K562 (cell line): ENCODE measurements around the gene FBXL13. TPM values are rescaled to one million over a fixed set of nuclear protein-coding genes. Genes with fewer than 3 reads are reported as not detected.

Experiments
- C11orf30 ChIP-seq: fragments of 450-650 bp; IDR thresholded peaks from 2 replicates; pipeline ENCODE4 v1.6.1; 2016; ENCODE audit warnings: low read depth, mild to moderate bottlenecking
- CBFA2T3 ChIP-seq: fragments of 450-650 bp; IDR thresholded peaks from 2 replicates; pipeline ENCODE4 v1.6.1; 2017
- CREB3L1 ChIP-seq: fragments of 450-650 bp; IDR thresholded peaks from 2 replicates; pipeline ENCODE4 v1.6.1; 2014; ENCODE audit warnings: low read depth, mild to moderate bottlenecking, moderate library complexity, borderline replicate concordance
- CSDE1 ChIP-seq, 2 experiments: fragments of 450-650 bp; IDR thresholded peaks; 2 replicates each; pipeline ENCODE4 v1.6.1; 2016; ENCODE audit warnings: mild to moderate bottlenecking in 1 of 2
- DEAF1 ChIP-seq: fragments of 450-650 bp; formaldehyde crosslinking; IDR thresholded peaks from 2 replicates; pipeline ENCODE4 v1.4.0; 2020; ENCODE audit warnings: mild to moderate bottlenecking, moderate library complexity
- ELF2 ChIP-seq: fragments of 250-450 bp; sonication (Bioruptor Pico); IDR thresholded peaks from 2 replicates; pipeline ENCODE4 v1.5.0; 2021; ENCODE audit warnings: mild to moderate bottlenecking
- GATAD2A ChIP-seq: fragments of 450-650 bp; IDR thresholded peaks from 2 replicates; pipeline ENCODE4 v1.6.1; 2017
- KAT8 ChIP-seq: fragments of 450-650 bp; IDR thresholded peaks from 2 replicates; pipeline ENCODE4 v1.6.1; 2016; ENCODE audit warnings: low read depth, mild to moderate bottlenecking
- KDM1A ChIP-seq, 2 experiments: fragments of 450-650 bp; IDR thresholded peaks; 2 replicates each; pipeline ENCODE4 v1.6.1; 2016; ENCODE audit warnings: mild to moderate bottlenecking in 2 of 2
- MEF2D ChIP-seq: conservative IDR thresholded peaks from 2 replicates; pipeline ENCODE4 v1.6.1; 2016; ENCODE audit warnings: low read depth, missing genetic modification characterization, missing compliant biosample characterization
- MYC ChIP-seq, 2 experiments: fragments of 250-450 bp in 1 of 2; sonication (Bioruptor Pico) in 1 of 2; IDR thresholded peaks; 2 replicates each; pipeline versions ENCODE4 v1.5.1 to v1.6.1; 2012 to 2021; ENCODE audit warnings: low read depth in 2 of 2, borderline replicate concordance in 1 of 2, improper control_type of control experiment in 1 of 2, low read length in 1 of 2, mild to moderate bottlenecking in 1 of 2, moderate library complexity in 1 of 2
- POLR2A ChIP-seq: fragments of 450-650 bp; conservative IDR thresholded peaks from 2 replicates; pipeline ENCODE4 v1.6.1; 2016
- RHOXF2B ChIP-seq: fragments of 250-450 bp; sonication (Bioruptor Pico); conservative IDR thresholded peaks from 2 replicates; pipeline ENCODE4 v1.5.1; 2021
- SAFB2 ChIP-seq: fragments of 200-400 bp; formaldehyde crosslinking; IDR thresholded peaks from 2 replicates; pipeline ENCODE4 v1.6.1; 2018; ENCODE audit warnings: borderline replicate concordance, low read length, low read depth, moderate library complexity; ENCODE audit not compliant: severe bottlenecking
- SMARCA4 ChIP-seq: fragments of 450-650 bp; IDR thresholded peaks from 2 replicates; pipeline ENCODE4 v1.6.1; 2016
- SMARCE1 ChIP-seq: fragments of 450-650 bp; IDR thresholded peaks from 2 replicates; pipeline ENCODE4 v1.7.1; 2016; ENCODE audit warnings: mild to moderate bottlenecking
- TBP ChIP-seq: optimal IDR thresholded peaks from 2 replicates; pipeline ENCODE3; 2011; ENCODE audit warnings: low read depth, low read length, improper control_type of control experiment
- XRCC4 ChIP-seq: IDR thresholded peaks from one replicate; pipeline ENCODE4 v1.6.1; 2011; ENCODE audit not compliant: insufficient read depth, insufficient read length; ENCODE audit errors: extremely low read depth
- ZNF143 ChIP-seq: sonication (generic); formaldehyde crosslinking; IDR thresholded peaks from 2 replicates; pipeline ENCODE4 v1.9.0; 2022; ENCODE audit warnings: mild to moderate bottlenecking, missing genetic modification reagents
- polyA plus RNA-seq, 8 experiments: library from polyadenylated mRNA; depleted of rRNA in 4 of 8; stranded (reverse) in 5 of 8; unstranded in 3 of 8; fragments of >200 nt; fragmentation: Nextera tagmentation in 2 of 8; fragmentation: Illumina TruSeq in 1 of 8; extraction: Ambion mirVana in 2 of 8; extraction: Trizol in 1 of 8; gene quantifications; 2 replicates each; pipeline versions ENCODE4 v1.2.1 to v1.2.3, GENCODE V29; 2011 to 2014; ENCODE audit warnings: inconsistent platforms in 1 of 8, missing spikeins in 1 of 8
- total RNA-seq, 7 experiments: library from RNA; depleted of rRNA in 6 of 7; stranded (reverse); fragments of >200 nt in 6 of 7; fragmentation: Illumina TruSeq in 2 of 7; extraction: Trizol in 2 of 7; gene quantifications; 2 replicates each; pipeline versions ENCODE4 v1.2.1 to v1.2.3, GENCODE V29; 2011 to 2021; ENCODE audit warnings: low replicate concordance in 1 of 7
- TF ChIP-seq, protein P1 (sequence below): fragments of 250-450 bp; sonication (Bioruptor Pico); IDR thresholded peaks from 2 replicates; pipeline ENCODE4 v1.5.0; 2021

FBXL13 gene
- total and polyA plus RNA-seq, 9 of the 15 experiments (the other 6 are each of a cell fraction or from before 2014, with no cell fraction given) = 16.3 to 55.0 (median 25.4) TPM

GRCh38 chr7:102974366-102975236 lies 100.0 kb downstream of the FBXL13 start (continued):
- TF ChIP-seq CBFA2T3 = no peak
- peak; percentile 60 to 75; a peak in 3 of 4 replicates for TF ChIP-seq CSDE1 (IDR thresholded peaks at IDR 0.05)
- no peak; the same call in 1 of the 2 replicates for TF ChIP-seq CREB3L1
- TF ChIP-seq KDM1A (IDR thresholded peaks at IDR 0.05) = peak in 1 of 2 experiments; percentile 64; a peak in 2 of 4 replicates
- no peak for TF ChIP-seq SAFB2
- peak; percentile 19; the same call in 1 of the 2 replicates for TF ChIP-seq ZNF143 (CRISPR knock-in tag)
- TF ChIP-seq TBP = peak; percentile 38
- peak; percentile 64 for TF ChIP-seq SMARCA4
- TF ChIP-seq C11orf30 = peak; percentile 73
- TF ChIP-seq ELF2 (CRISPR knock-in tag) = no peak
- no peak; the same call in 1 of the 2 replicates for TF ChIP-seq RHOXF2B
- no peak for TF ChIP-seq XRCC4
- TF ChIP-seq MEF2D (tag) = 0 out of 2 replicates have a peak, but pooled peaks have one; percentile 33
- TF ChIP-seq GATAD2A = 0 out of 2 replicates have a peak, but pooled peaks have one; percentile 15
- peak; percentile 28; the same call in 1 of the 2 replicates for TF ChIP-seq DEAF1 (CRISPR knock-in tag)
- no peak for TF ChIP-seq MYC (IDR thresholded peaks at IDR 0.05; ENCODE audit: low read depth, low read length)
- TF ChIP-seq MYC (CRISPR knock-in tag; IDR thresholded peaks at IDR 0.05; ENCODE audit: borderline replicate concordance, low read depth) = no peak
- 0 out of 2 replicates have a peak, but pooled peaks have one; percentile 13 for TF ChIP-seq KAT8
- TF ChIP-seq SMARCE1 = peak; percentile 72
- peak; percentile 65; the same call in 1 of the 2 replicates for TF ChIP-seq POLR2A
- TF ChIP-seq, protein P1, sequence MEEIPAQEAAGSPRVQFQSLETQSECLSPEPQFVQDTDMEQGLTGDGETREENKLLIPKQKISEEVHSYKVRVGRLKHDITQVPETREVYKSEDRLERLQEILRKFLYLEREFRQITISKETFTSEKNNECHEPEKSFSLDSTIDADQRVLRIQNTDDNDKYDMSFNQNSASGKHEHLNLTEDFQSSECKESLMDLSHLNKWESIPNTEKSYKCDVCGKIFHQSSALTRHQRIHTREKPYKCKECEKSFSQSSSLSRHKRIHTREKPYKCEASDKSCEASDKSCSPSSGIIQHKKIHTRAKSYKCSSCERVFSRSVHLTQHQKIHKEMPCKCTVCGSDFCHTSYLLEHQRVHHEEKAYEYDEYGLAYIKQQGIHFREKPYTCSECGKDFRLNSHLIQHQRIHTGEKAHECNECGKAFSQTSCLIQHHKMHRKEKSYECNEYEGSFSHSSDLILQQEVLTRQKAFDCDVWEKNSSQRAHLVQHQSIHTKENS (CRISPR knock-in tag) = no peak
